Stimulated activated naive CD8-positive, alpha-beta T cell treated with anti-CD3 and anti-CD28 coated beads, Interleukin-15, Interleukin-2, amounts not matched to agents 100 ng/mL and 50 ng/mL, for 24 hours (primary cell): ENCODE data around the gene FZD2.

Experiments used
- H3K27ac Mint-ChIP-seq: one replicate; pipeline ENCODE4 v1.8.0; 2021; ENCODE audit warnings: mild to moderate bottlenecking, mixed read lengths
- H3K27me3 Mint-ChIP-seq: one replicate; pipeline ENCODE4 v1.8.0; 2021; ENCODE audit warnings: mixed read lengths
- H3K36me3 Mint-ChIP-seq: one replicate; pipeline ENCODE4 v1.8.0; 2021; ENCODE audit warnings: low read depth, mixed read lengths
- H3K4me1 Mint-ChIP-seq: one replicate; pipeline ENCODE4 v1.8.0; 2021; ENCODE audit warnings: low read depth, mixed read lengths
- H3K4me3 Mint-ChIP-seq: one replicate; pipeline ENCODE4 v1.8.0; 2021; ENCODE audit warnings: mild to moderate bottlenecking, mixed read lengths
- H3K9me3 Mint-ChIP-seq: one replicate; pipeline ENCODE4 v1.8.0; 2021; ENCODE audit warnings: mixed read lengths

FZD2 gene

GRCh38 chr17:44604768-44605485 lies 47.6 kb downstream of the FZD2 start:
- Mint-ChIP-seq H3K27me3 (peaks cover 13% of the 10 kb centered on the region), H3K4me3 (no peak overlapping the region), H3K4me1 (no peaks in the 10 kb centered on the region), H3K27ac (no peak overlapping the region), H3K36me3 (no peaks in the 10 kb centered on the region), H3K9me3 (no peaks in the 10 kb centered on the region)

GRCh38 chr17:44606658-44607057 lies 49.4 kb downstream of the FZD2 start:
- Mint-ChIP-seq H3K36me3 (no peaks in the 10 kb centered on the region), H3K4me1 (no peaks in the 10 kb centered on the region), H3K4me3 (no peak overlapping the region), H3K27me3 (peaks cover 13% of the 10 kb centered on the region), H3K27ac (no peak overlapping the region), H3K9me3 (no peaks in the 10 kb centered on the region)

DNA sequence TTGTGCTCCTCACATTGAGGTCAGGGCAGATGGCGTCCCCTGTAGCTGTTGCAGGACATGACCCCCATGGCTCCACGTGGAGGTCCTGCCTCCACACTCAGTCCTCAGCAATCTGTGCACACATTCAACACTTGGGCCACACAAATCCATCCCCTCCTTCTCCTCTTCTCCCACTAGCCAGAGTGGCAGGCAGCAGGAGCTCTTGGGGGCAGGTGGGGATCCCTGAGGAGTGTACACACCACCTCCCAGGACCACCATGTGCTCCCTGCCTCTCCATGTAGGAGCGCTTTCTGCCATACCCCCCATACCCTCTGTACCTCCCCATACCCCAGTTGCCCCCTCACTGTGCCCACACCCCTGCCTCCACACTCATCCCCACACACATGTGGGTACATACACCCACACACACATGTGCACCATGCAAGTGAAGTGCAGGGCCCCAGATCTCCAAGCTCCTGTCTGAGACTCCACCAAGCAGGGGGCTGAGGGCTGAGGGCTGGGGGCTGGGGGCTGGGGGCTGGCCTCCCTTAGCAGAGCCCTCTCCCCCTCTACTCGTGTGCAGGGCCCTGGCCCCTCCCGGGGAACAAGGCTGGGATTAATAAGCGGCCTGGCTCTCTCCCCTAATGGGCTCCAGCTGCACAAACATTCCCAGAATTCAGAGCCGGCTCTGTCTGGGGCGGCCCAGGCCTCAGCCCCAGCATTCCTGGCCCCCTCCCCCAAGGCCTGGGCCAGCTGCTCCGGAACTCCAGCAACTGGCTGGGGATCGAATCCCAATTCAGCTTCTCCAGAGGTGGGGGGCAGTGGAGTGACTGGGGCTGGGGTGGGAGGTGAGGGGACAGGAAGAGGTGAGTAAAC lies 50.8 kb downstream of the FZD2 start:
- no peaks in the 10 kb centered on the region for H3K9me3 Mint-ChIP-seq

GRCh38 chr17:44608727-44609435 lies 51.6 kb downstream of the FZD2 start:
- H3K4me1 Mint-ChIP-seq, result no peaks in the 10 kb centered on the region

More for the DNA sequence above, 50.8 kb downstream of the FZD2 start:
- H3K4me3 Mint-ChIP-seq, result no peak overlapping the region
- H3K27ac Mint-ChIP-seq, result no peak overlapping the region
- H3K36me3 Mint-ChIP-seq, result no peaks in the 10 kb centered on the region
- H3K4me1 Mint-ChIP-seq, result no peaks in the 10 kb centered on the region
- H3K27me3 Mint-ChIP-seq, result peaks cover 8% of the 10 kb centered on the region

DNA sequence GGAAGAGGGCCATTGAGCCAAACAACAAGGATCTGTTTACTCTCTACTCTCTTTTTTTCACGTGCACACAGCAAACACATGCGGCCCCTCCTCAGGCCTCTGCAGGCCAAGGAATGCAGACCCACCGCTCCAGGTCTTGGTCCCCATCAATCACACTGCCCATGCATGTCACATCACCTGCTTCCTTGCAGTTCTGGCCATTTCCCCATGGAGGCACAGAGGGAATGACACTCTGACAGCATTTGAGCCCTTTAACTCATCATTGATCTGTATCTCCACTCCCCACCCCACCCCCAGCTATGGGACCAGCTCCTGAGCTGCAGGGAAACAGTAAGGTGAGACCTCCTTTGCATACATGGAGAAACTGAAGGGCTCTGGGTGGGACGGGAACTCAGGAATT lies 53.0 kb downstream of the FZD2 start:
- H3K27ac Mint-ChIP-seq, result no peak overlapping the region
- no peaks in the 10 kb centered on the region for H3K9me3 Mint-ChIP-seq
- H3K4me1 Mint-ChIP-seq, result no peaks in the 10 kb centered on the region
- no peak overlapping the region for H3K4me3 Mint-ChIP-seq
- H3K27me3 Mint-ChIP-seq, result peaks cover 18% of the 10 kb centered on the region
- no peaks in the 10 kb centered on the region for H3K36me3 Mint-ChIP-seq

More at GRCh38 chr17:44608727-44609435, 51.6 kb downstream of the FZD2 start:
- Mint-ChIP-seq H3K36me3 (no peaks in the 10 kb centered on the region), H3K4me3 (no peak overlapping the region), H3K27me3 (peaks cover 8% of the 10 kb centered on the region), H3K27ac (no peak overlapping the region), H3K9me3 (no peaks in the 10 kb centered on the region)
